Osteoblast (primary cell): ENCODE measurements around the gene CACUL1. TPM values are rescaled to one million over a fixed set of nuclear protein-coding genes. Genes with fewer than 3 reads are reported as not detected.
"Not testable (repeated sequence)": the region's sequence is repeated elsewhere in the genome, so short reads cannot be mapped to it uniquely, and the experiment has no call there.

Source experiments
- DNase-seq: peaks from one replicate; pipeline ENCODE4 v3.0.0; 2011; ENCODE audit warnings: low spot score, mixed read lengths; ENCODE audit not compliant: insufficient read length; ENCODE audit errors: missing footprints
- H2AFZ ChIP-seq: 2 replicates; pipeline ENCODE4 v1.6.0; 2011; ENCODE audit warnings: mild to moderate bottlenecking, low read length
- H3K27ac ChIP-seq: 2 replicates; pipeline ENCODE4 v1.5.1; 2011; ENCODE audit warnings: mild to moderate bottlenecking, low read depth, low read length, moderate library complexity
- H3K27me3 ChIP-seq: 2 replicates; pipeline ENCODE4 v1.6.0; 2012; ENCODE audit warnings: mild to moderate bottlenecking, control low read depth, inconsistent platforms, low read length, moderate library complexity; ENCODE audit not compliant: insufficient read depth
- H3K36me3 ChIP-seq: 2 replicates; pipeline ENCODE4 v1.5.1; 2011; ENCODE audit warnings: mild to moderate bottlenecking, low read length, control low read depth, moderate library complexity; ENCODE audit not compliant: insufficient read depth
- H3K4me1 ChIP-seq: 2 replicates; pipeline ENCODE4 v1.5.1; 2011; ENCODE audit warnings: mild to moderate bottlenecking, low read length, control low read depth, moderate library complexity; ENCODE audit not compliant: insufficient read depth
- H3K4me2 ChIP-seq: 2 replicates; pipeline ENCODE4 v1.6.0; 2011; ENCODE audit warnings: mild to moderate bottlenecking, low read length; ENCODE audit not compliant: insufficient read depth
- H3K4me3 ChIP-seq: fragments of 200-600 bp; sonication (generic); 3 replicates; pipeline ENCODE4 v1.5.1; 2012; ENCODE audit warnings: mild to moderate bottlenecking, low read length, inconsistent platforms; ENCODE audit not compliant: insufficient read depth
- H3K79me2 ChIP-seq: 2 replicates; pipeline ENCODE4 v1.6.0; 2012; ENCODE audit warnings: mild to moderate bottlenecking, low read length, control low read depth, inconsistent platforms; ENCODE audit not compliant: insufficient read depth
- H3K9me3 ChIP-seq: 2 replicates; pipeline ENCODE4 v1.5.1; 2011; ENCODE audit warnings: low read depth, low read length, control low read depth
- H4K20me1 ChIP-seq: 2 replicates; pipeline ENCODE4 v1.6.0; 2012; ENCODE audit warnings: mild to moderate bottlenecking, low read length, control low read depth; ENCODE audit not compliant: insufficient read depth
- total RNA-seq: library from RNA; depleted of rRNA; stranded (reverse); fragments of >200 nt; gene quantifications from 2 replicates; pipeline ENCODE4 v1.2.3, GENCODE V29; 2012
- TF ChIP-seq, protein P1 (sequence below): IDR thresholded peaks from 2 replicates; pipeline ENCODE4 v1.5.1; 2011; ENCODE audit warnings: mild to moderate bottlenecking, low read depth, low read length, moderate library complexity; ENCODE audit errors: extremely low read depth

The CACUL1 gene
- total RNA-seq, 1 donor: 32.6 TPM

DNA sequence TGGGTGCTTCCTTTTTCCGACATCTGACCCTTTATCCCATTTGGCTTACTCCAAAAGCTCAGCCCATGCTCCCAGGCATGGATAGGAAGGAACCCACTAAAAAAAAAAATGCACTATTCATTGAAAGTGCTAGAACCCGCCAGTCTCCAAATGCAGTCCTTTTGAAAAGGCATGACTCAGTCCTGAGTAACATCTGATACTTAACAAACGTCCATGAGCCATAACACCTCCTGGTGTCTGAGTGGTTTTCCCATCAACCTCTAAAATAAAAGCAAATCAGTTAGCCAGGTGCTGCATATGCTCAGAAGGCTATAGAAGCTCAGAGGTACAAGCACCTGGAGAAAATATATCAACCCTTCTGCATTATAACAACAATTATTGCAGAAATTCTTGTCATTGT lies 45.0 kb upstream of the CACUL1 start:
- no peaks in the 10 kb centered on the region for H3K9me3 ChIP-seq
- H3K36me3 ChIP-seq: no peaks in the 10 kb centered on the region
- peaks cover 4% of the 10 kb centered on the region for H3K4me1 ChIP-seq
- no peaks in the 10 kb centered on the region for H3K79me2 ChIP-seq
- H2AFZ ChIP-seq: no peak overlapping the region
- peak; percentile 57 for DNase-seq
- no peak overlapping the region for H3K4me2 ChIP-seq
- TF ChIP-seq, protein P1, sequence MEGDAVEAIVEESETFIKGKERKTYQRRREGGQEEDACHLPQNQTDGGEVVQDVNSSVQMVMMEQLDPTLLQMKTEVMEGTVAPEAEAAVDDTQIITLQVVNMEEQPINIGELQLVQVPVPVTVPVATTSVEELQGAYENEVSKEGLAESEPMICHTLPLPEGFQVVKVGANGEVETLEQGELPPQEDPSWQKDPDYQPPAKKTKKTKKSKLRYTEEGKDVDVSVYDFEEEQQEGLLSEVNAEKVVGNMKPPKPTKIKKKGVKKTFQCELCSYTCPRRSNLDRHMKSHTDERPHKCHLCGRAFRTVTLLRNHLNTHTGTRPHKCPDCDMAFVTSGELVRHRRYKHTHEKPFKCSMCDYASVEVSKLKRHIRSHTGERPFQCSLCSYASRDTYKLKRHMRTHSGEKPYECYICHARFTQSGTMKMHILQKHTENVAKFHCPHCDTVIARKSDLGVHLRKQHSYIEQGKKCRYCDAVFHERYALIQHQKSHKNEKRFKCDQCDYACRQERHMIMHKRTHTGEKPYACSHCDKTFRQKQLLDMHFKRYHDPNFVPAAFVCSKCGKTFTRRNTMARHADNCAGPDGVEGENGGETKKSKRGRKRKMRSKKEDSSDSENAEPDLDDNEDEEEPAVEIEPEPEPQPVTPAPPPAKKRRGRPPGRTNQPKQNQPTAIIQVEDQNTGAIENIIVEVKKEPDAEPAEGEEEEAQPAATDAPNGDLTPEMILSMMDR: no peak
- H3K27me3 ChIP-seq: no peaks in the 10 kb centered on the region
- H4K20me1 ChIP-seq: no peaks in the 10 kb centered on the region
- H3K4me3 ChIP-seq: no peak overlapping the region
- no peak overlapping the region for H3K27ac ChIP-seq

DNA sequence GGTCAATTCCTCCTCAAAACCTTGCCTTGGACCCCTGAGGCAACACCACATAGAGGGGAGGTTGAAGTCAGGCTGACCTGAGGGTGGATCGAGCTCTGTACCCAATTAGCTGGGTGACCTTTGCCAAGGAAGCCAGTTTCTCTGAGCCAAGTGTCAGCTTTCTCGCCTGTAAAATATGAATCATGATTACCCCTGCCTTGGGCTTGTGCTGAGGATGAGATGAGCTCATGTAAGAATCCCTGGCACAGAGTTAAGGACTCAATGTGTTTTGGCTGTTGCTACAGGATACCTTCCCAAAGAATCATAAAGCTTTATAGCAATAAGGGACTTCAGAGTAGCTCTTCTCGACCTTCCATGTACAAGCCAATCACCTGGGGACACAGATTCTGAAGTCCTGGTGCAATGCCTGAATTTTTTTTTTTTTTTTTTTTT lies 43.5 kb upstream of the CACUL1 start:
- no peaks in the 10 kb centered on the region for H3K27me3 ChIP-seq
- H4K20me1 ChIP-seq: no peaks in the 10 kb centered on the region
- no peak overlapping the region for H3K27ac ChIP-seq
- H3K9me3 ChIP-seq: no peaks in the 10 kb centered on the region
- H3K4me3 ChIP-seq: no peak overlapping the region
- H3K79me2 ChIP-seq: no peaks in the 10 kb centered on the region
- H3K4me2 ChIP-seq: no peak overlapping the region
- no peak overlapping the region for H2AFZ ChIP-seq
- H3K4me1 ChIP-seq: peaks cover 4% of the 10 kb centered on the region
- no peaks in the 10 kb centered on the region for H3K36me3 ChIP-seq
- DNase-seq: peak; percentile 92
- TF ChIP-seq, protein P1: no peak

- H3K79me2 ChIP-seq, H3K4me3 ChIP-seq, H3K9me3 ChIP-seq, H4K20me1 ChIP-seq, H3K36me3 ChIP-seq, H2AFZ ChIP-seq, H3K4me2 ChIP-seq, H3K27ac ChIP-seq, H3K27me3 ChIP-seq, DNase-seq: not testable (repeated sequence)
- peaks cover 15% of the 10 kb centered on the region for H3K4me1 ChIP-seq
Observed at GRCh38 chr10:118794971-118795370, 40.2 kb upstream of the CACUL1 start.

- Histone ChIP-seq H3K79me2 (no peaks in the 10 kb centered on the region), H2AFZ (no peak overlapping the region), H3K9me3 (no peaks in the 10 kb centered on the region), H3K4me2 (no peak overlapping the region), H3K4me1 (peaks cover 15% of the 10 kb centered on the region), H3K36me3 (no peaks in the 10 kb centered on the region), H4K20me1 (no peaks in the 10 kb centered on the region), H3K27ac (no peak overlapping the region), H3K27me3 (no peaks in the 10 kb centered on the region), H3K4me3 (no peak overlapping the region)
- TF ChIP-seq, protein P1: no peak
- DNase-seq: peak; percentile 26
Observed at GRCh38 chr10:118793545-118793944, 38.8 kb upstream of the CACUL1 start.
